MM.1S (cell line): Measurements from ENCODE around the gene GPS1.

Source experiments
- DNase-seq: peaks from one replicate; pipeline ENCODE4 v3.0.0-alpha.2; 2015
- H2AFZ ChIP-seq: fragments of 300-600 bp; sonication (generic); 2 replicates; pipeline ENCODE4 v1.6.0; 2016; ENCODE audit warnings: antibody characterized with exemption, low read length
- H3F3A ChIP-seq: fragments of 300-600 bp; sonication (generic); 2 replicates; pipeline ENCODE4 v1.6.1; 2016; ENCODE audit warnings: mild to moderate bottlenecking, antibody characterized with exemption, low read length, moderate library complexity, mixed read lengths; ENCODE audit not compliant: insufficient read depth
- H3K27ac ChIP-seq: fragments of 300-600 bp; sonication (generic); 2 replicates; pipeline ENCODE4 v1.5.1; 2016; ENCODE audit warnings: mild to moderate bottlenecking, low read length
- H3K27me3 ChIP-seq: fragments of 300-600 bp; sonication (generic); replicated peaks from 2 replicates; pipeline ENCODE4 v1.6.0; 2016; ENCODE audit warnings: low read length; ENCODE audit not compliant: insufficient read depth
- H3K36me3 ChIP-seq: fragments of 300-600 bp; sonication (generic); replicated peaks from 2 replicates; pipeline ENCODE4 v1.6.1; 2016; ENCODE audit warnings: mild to moderate bottlenecking, low read length, mixed read lengths; ENCODE audit not compliant: insufficient read depth
- H3K4me1 ChIP-seq: fragments of 300-600 bp; sonication (generic); 2 replicates; pipeline ENCODE4 v1.6.1; 2016; ENCODE audit warnings: low read length, mixed read lengths
- H3K4me2 ChIP-seq: fragments of 300-600 bp; sonication (generic); 2 replicates; pipeline ENCODE4 v1.6.0; 2016; ENCODE audit warnings: low read depth, low read length
- H3K4me3 ChIP-seq: fragments of 300-600 bp; sonication (generic); 2 replicates; pipeline ENCODE4 v1.5.1; 2016; ENCODE audit warnings: low read length, mixed read lengths
- H3K79me2 ChIP-seq: fragments of 300-600 bp; sonication (generic); 2 replicates; pipeline ENCODE4 v1.6.1; 2016; ENCODE audit warnings: mixed run types, low read length, mixed read lengths
- H3K9ac ChIP-seq: fragments of 300-600 bp; sonication (generic); 2 replicates; pipeline ENCODE4 v1.6.1; 2016; ENCODE audit warnings: low read length, mixed read lengths
- H3K9me2 ChIP-seq: fragments of 300-600 bp; sonication (generic); replicated peaks from 2 replicates; pipeline ENCODE4 v1.6.1; 2016; ENCODE audit warnings: mild to moderate bottlenecking, low read length, mixed read lengths; ENCODE audit not compliant: insufficient read depth
- H3K9me3 ChIP-seq: fragments of 300-600 bp; sonication (generic); replicated peaks from 2 replicates; pipeline ENCODE4 v1.6.1; 2016; ENCODE audit warnings: mild to moderate bottlenecking, low read length, mixed read lengths; ENCODE audit not compliant: insufficient read depth
- H4K20me1 ChIP-seq: fragments of 300-600 bp; sonication (generic); 2 replicates; pipeline ENCODE4 v1.6.1; 2016; ENCODE audit warnings: mild to moderate bottlenecking, low read length, moderate library complexity, mixed read lengths; ENCODE audit not compliant: insufficient read depth
- EZH2 ChIP-seq: fragments of 300-600 bp; sonication (generic); optimal IDR thresholded peaks from 2 replicates; pipeline ENCODE3; 2017; ENCODE audit warnings: low read depth, mild to moderate bottlenecking, antibody characterized with exemption, low read length, mixed read lengths
- EZH2phosphoT487 ChIP-seq: fragments of 300-600 bp; sonication (generic); IDR thresholded peaks from 2 replicates; pipeline ENCODE4 v1.6.1; 2018; ENCODE audit warnings: antibody characterized with exemption, low read length
- TF ChIP-seq, protein P1 (sequence below): fragments of 300-600 bp; sonication (generic); IDR thresholded peaks from 2 replicates; pipeline ENCODE4 v1.5.1; 2016; ENCODE audit warnings: antibody characterized with exemption, low read length, mixed read lengths

GPS1 gene

DNA sequence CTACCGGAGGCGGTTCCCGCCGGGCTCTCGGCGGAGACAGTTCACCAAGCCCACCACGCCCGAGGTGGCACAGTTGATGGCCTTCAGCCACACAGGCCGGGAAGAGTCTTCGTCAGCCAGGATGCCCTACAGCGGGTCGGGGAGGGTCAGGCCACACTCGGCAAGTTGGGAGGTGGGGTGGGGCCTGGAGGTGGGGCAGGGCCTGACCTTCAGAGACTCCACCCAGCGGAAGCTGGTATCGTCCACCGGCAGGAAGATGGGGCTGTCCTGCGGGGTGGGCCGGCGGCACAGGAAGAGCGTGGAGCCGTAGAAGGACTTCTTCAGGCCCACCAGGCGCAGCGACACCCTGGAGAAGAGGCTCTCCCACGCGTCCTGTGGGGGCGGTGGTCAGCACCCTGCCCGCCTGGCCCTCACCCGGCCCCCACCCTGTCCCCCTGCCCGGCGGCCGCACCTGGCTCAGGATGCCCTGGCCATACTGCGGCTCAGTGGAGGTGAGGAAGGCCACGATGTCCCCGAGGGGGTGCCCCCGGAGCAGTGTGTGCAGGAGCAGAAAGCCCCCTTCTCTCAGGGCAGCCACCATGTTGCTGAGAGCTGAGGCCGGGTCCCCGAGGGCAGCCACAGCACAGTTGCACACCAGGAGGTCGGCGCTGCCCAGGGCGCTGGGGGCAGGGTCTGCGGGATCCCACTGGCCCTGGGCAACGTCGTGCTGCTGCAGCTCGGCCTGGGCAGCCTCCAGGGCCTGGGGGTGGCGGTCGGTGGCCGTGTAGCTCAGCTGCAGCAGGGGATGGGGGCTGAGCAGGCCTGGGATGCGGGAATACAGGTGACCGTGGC lies 33.5 kb downstream of the GPS1 start:
- no peak for DNase-seq
- H3K9ac ChIP-seq = no peak overlapping the region
- no peaks in the 10 kb centered on the region for H3F3A ChIP-seq
- no peaks in the 10 kb centered on the region for H3K27me3 ChIP-seq
- H3K9me3 ChIP-seq = no peaks in the 10 kb centered on the region
- H3K4me1 ChIP-seq = no peaks in the 10 kb centered on the region
- no peak for TF ChIP-seq EZH2phosphoT487
- TF ChIP-seq, protein P1, sequence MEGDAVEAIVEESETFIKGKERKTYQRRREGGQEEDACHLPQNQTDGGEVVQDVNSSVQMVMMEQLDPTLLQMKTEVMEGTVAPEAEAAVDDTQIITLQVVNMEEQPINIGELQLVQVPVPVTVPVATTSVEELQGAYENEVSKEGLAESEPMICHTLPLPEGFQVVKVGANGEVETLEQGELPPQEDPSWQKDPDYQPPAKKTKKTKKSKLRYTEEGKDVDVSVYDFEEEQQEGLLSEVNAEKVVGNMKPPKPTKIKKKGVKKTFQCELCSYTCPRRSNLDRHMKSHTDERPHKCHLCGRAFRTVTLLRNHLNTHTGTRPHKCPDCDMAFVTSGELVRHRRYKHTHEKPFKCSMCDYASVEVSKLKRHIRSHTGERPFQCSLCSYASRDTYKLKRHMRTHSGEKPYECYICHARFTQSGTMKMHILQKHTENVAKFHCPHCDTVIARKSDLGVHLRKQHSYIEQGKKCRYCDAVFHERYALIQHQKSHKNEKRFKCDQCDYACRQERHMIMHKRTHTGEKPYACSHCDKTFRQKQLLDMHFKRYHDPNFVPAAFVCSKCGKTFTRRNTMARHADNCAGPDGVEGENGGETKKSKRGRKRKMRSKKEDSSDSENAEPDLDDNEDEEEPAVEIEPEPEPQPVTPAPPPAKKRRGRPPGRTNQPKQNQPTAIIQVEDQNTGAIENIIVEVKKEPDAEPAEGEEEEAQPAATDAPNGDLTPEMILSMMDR = no peak
- TF ChIP-seq EZH2 = no peak
- H3K4me2 ChIP-seq = no peak overlapping the region
- no peak overlapping the region for H3K4me3 ChIP-seq
- H3K79me2 ChIP-seq = peaks cover 10% of the 10 kb centered on the region; the same call in 1 of the 2 replicates
- H3K27ac ChIP-seq = no peak overlapping the region
- H2AFZ ChIP-seq = no peak overlapping the region
- peaks cover 14% of the 10 kb centered on the region for H3K36me3 ChIP-seq
- H4K20me1 ChIP-seq = no peaks in the 10 kb centered on the region
- no peaks in the 10 kb centered on the region for H3K9me2 ChIP-seq

DNA sequence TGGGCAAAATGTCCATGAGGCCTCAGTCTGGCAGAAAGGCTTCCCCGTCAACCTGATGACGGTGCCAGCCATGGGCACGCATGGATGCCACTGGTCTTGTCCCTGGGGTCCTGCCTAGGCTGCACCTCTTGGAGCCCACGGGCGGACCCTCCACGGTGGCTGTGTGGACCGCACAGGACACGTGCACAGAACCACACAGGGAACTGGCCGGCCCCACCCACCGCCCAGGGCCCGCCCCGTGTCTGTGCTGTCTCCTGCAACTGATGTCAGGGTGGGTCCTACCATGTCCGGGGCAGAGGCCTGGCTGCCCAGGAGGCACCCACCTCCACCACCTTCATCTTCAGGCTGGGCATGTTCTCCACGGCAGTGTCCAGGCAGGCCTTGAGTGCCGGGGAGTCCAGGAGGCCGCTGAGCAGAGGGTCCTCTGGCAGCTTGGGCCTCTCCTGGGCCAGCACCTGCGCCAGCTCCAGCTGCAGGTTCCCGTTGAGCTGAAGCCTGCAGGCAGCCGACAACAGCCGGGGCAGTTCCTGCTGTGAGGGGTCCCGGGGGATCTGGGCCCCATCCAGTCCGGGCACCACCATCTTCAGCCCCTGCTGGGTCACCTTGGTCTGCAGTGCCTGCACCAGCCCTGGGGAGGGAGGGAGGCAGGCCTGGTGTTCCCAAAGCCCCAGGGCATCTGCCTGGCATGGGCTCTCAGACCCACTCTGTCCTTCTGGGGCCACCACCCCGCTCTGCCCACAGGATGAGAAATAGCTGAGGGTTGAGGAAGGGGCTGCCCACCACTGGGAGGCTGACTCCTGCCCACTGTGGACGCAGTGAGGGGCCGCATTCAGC lies 34.5 kb downstream of the GPS1 start:
- no peak overlapping the region for H3K4me3 ChIP-seq
- TF ChIP-seq, protein P1 = no peak
- TF ChIP-seq EZH2 = no peak
- no peak for TF ChIP-seq EZH2phosphoT487
- H3K4me2 ChIP-seq = no peak overlapping the region
- no peak overlapping the region for H2AFZ ChIP-seq
- DNase-seq = no peak
- no peaks in the 10 kb centered on the region for H3K9me3 ChIP-seq
- H3K79me2 ChIP-seq = peaks cover 16% of the 10 kb centered on the region; the same call in 1 of the 2 replicates
- H3K36me3 ChIP-seq = peaks cover 11% of the 10 kb centered on the region
- no peak overlapping the region for H3K9ac ChIP-seq
- H3K9me2 ChIP-seq = no peaks in the 10 kb centered on the region
- no peak overlapping the region for H3K27ac ChIP-seq
- no peaks in the 10 kb centered on the region for H3K4me1 ChIP-seq
- H4K20me1 ChIP-seq = no peaks in the 10 kb centered on the region
- H3K27me3 ChIP-seq = no peaks in the 10 kb centered on the region
- H3F3A ChIP-seq = no peaks in the 10 kb centered on the region

DNA sequence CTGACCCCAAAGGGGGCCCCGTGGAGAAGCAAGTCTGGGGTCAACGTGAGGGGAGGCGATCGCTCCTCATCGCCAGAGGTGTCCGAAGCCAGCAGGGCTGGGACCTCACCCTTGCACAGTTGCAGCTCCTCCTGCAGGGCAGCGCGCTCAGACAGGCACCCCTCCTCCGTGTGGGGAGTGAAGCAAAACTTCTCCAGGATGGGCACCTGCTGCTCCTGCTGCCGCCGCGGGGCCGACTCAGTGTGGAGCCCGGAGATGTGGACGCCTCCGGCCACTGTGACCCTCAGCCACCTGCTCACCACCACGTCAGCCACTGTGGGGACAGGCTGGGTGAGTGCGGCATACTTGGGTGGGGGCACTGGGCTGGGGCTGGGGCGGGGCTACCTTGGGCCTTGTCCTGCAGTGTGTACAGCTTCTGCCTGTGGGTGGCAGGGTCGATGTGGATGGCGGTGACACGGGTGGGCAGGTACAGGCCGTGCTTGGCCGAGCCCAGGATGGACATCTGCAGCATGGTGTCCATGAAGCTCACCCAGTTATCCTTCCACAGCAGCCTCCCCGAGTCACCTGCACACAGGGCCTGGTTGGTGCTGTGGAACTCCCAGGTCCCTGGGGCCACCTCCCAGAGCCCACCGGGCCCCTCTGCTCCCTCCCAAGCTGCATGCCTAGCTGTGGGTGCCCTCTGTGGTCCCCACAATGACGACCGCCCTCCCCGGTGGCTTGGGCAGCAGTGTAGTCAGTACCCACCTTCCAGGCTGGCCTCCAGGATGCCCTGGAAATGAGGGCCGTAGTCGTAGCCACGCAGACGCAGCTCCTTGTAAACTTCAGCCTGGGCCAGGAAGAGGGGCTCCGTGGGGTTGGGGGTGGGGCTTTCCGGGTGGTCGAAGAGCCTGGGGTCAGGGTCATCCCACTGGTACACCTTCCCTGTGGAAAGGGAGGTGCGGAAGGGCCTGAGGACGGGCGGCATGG lies 35.5 kb downstream of the GPS1 start:
- H3K79me2 ChIP-seq = peaks cover 17% of the 10 kb centered on the region; the same call in 1 of the 2 replicates
- H3K9me3 ChIP-seq = no peaks in the 10 kb centered on the region
- H2AFZ ChIP-seq = no peak overlapping the region
- DNase-seq = no peak
- H3K4me3 ChIP-seq = no peak overlapping the region
- no peaks in the 10 kb centered on the region for H4K20me1 ChIP-seq
- TF ChIP-seq, protein P1 = no peak
- TF ChIP-seq EZH2phosphoT487 (no peak), EZH2 (no peak)
- H3K27ac ChIP-seq = no peak overlapping the region
- H3K27me3 ChIP-seq = no peaks in the 10 kb centered on the region
- peaks cover 11% of the 10 kb centered on the region for H3K36me3 ChIP-seq
- no peaks in the 10 kb centered on the region for H3K9me2 ChIP-seq
- no peaks in the 10 kb centered on the region for H3K4me1 ChIP-seq
- no peak overlapping the region for H3K4me2 ChIP-seq
- H3K9ac ChIP-seq = no peak overlapping the region
- no peaks in the 10 kb centered on the region for H3F3A ChIP-seq
